HepG2 (cell line): ENCODE measurements around the gene UBXN2A. TPM values are rescaled to one million over a fixed set of nuclear protein-coding genes. Genes with fewer than 3 reads are reported as not detected.

Experiments used
- ARNTL ChIP-seq: sonication (generic); formaldehyde crosslinking; IDR thresholded peaks from 2 replicates; pipeline ENCODE4 v1.4.0; 2020; ENCODE audit warnings: mild to moderate bottlenecking, missing genetic modification reagents
- CEBPZ ChIP-seq: IDR thresholded peaks from 2 replicates; pipeline ENCODE4 v1.6.1; 2012; ENCODE audit warnings: low read length, improper control_type of control experiment
- ETV5 ChIP-seq: IDR thresholded peaks from 2 replicates; pipeline ENCODE4 v1.6.1; 2018; ENCODE audit warnings: missing biosample characterization, missing genetic modification reagents, inconsistent platforms, borderline replicate concordance
- NR1H2 ChIP-seq: sonication (generic); formaldehyde crosslinking; IDR thresholded peaks from 2 replicates; pipeline ENCODE4 v1.8.1; 2022; ENCODE audit warnings: low read depth, missing genetic modification reagents, borderline replicate concordance
- TBP ChIP-seq: sonication (generic); formaldehyde crosslinking; IDR thresholded peaks from 2 replicates; pipeline ENCODE4 v1.5.0; 2020; ENCODE audit warnings: missing genetic modification reagents
- TFDP1 ChIP-seq: IDR thresholded peaks from 2 replicates; pipeline ENCODE4 v1.6.1; 2016; ENCODE audit warnings: missing compliant biosample characterization, missing genetic modification reagents, borderline replicate concordance
- TSC22D2 ChIP-seq: sonication (generic); formaldehyde crosslinking; IDR thresholded peaks from 2 replicates; pipeline ENCODE4 v1.5.1; 2020; ENCODE audit warnings: missing genetic modification reagents, mild to moderate bottlenecking, borderline replicate concordance
- ZNF329 ChIP-seq: sonication (generic); formaldehyde crosslinking; IDR thresholded peaks from 2 replicates; pipeline ENCODE4 v1.9.0; 2021; ENCODE audit warnings: low read depth, mild to moderate bottlenecking, missing genetic modification reagents
- ZNF407 ChIP-seq: sonication (generic); formaldehyde crosslinking; IDR thresholded peaks from one replicate; pipeline ENCODE4 v1.5.1; 2020; ENCODE audit warnings: mild to moderate bottlenecking, missing genetic modification reagents; ENCODE audit errors: not compliant biosample characterization
- ZNF510 ChIP-seq: sonication (generic); formaldehyde crosslinking; IDR thresholded peaks from 2 replicates; pipeline ENCODE4 v1.4.0; 2020; ENCODE audit warnings: low read depth, mild to moderate bottlenecking, missing genetic modification reagents
- ZSCAN29 ChIP-seq: sonication (generic); formaldehyde crosslinking; conservative IDR thresholded peaks from 2 replicates; pipeline ENCODE4 v1.4.0; 2020; ENCODE audit warnings: mild to moderate bottlenecking, missing genetic modification reagents
- ZSCAN9 ChIP-seq: IDR thresholded peaks from 2 replicates; pipeline ENCODE4 v1.6.1; 2016; ENCODE audit warnings: borderline replicate concordance
- polyA plus RNA-seq, 8 experiments: library from polyadenylated mRNA; depleted of rRNA in 3 of 8; stranded (reverse) in 7 of 8; unstranded in 1 of 8; fragments of >200 nt; fragmentation: Illumina TruSeq in 4 of 8; extraction: Trizol in 4 of 8; gene quantifications; 2 replicates each; pipeline versions ENCODE4 v1.2.1 to v1.2.3, GENCODE V29; 2011 to 2016; ENCODE audit warnings: low read depth in 4 of 8, missing spikeins in 1 of 8, mixed read lengths in 1 of 8; ENCODE audit not compliant: insufficient read depth in 1 of 8
- total RNA-seq, 5 experiments: library from RNA; depleted of rRNA; stranded (reverse); fragments of >200 nt; fragmentation: Illumina TruSeq; extraction: Trizol; gene quantifications; 2 replicates each; pipeline ENCODE4 v1.2.3, GENCODE V29; 2016; ENCODE audit warnings: low read depth in 1 of 5
- TF ChIP-seq, protein P1 (sequence below): sonication (generic); formaldehyde crosslinking; IDR thresholded peaks from 2 replicates; pipeline ENCODE4 v1.8.1; 2023; ENCODE audit warnings: missing genetic modification reagents, inconsistent platforms, borderline replicate concordance

UBXN2A gene
- total and polyA plus RNA-seq, 2 of the 13 experiments (the other 11 are each of a cell fraction or from before 2014, with no cell fraction given): 8.3 to 20.9 TPM

- TF ChIP-seq ZNF407 (CRISPR knock-in tag): peak; percentile 34
- TF ChIP-seq NR1H2 (CRISPR knock-in tag): no peak
- TF ChIP-seq, protein P1, sequence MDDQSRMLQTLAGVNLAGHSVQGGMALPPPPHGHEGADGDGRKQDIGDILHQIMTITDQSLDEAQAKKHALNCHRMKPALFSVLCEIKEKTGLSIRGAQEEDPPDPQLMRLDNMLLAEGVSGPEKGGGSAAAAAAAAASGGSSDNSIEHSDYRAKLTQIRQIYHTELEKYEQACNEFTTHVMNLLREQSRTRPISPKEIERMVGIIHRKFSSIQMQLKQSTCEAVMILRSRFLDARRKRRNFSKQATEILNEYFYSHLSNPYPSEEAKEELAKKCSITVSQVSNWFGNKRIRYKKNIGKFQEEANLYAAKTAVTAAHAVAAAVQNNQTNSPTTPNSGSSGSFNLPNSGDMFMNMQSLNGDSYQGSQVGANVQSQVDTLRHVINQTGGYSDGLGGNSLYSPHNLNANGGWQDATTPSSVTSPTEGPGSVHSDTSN: peak; percentile 52; the same call in 1 of the 2 replicates
- peak; percentile 71; the same call in 1 of the 2 replicates for TF ChIP-seq ZNF510 (CRISPR knock-in tag)
- peak; percentile 79; the same call in 1 of the 2 replicates for TF ChIP-seq TFDP1
- no peak for TF ChIP-seq ZSCAN29 (CRISPR knock-in tag)
- TF ChIP-seq ARNTL (CRISPR knock-in tag): peak; percentile 63; the same call in 1 of the 2 replicates
- peak; percentile 81; the same call in 1 of the 2 replicates for TF ChIP-seq ZNF329 (CRISPR knock-in tag)
- no peak for TF ChIP-seq CEBPZ
- no peak for TF ChIP-seq TBP (CRISPR knock-in tag)
- peak; percentile 73; the same call in 1 of the 2 replicates for TF ChIP-seq ZSCAN9 (CRISPR knock-in tag)
- peak; percentile 81 for TF ChIP-seq TSC22D2 (CRISPR knock-in tag)
- TF ChIP-seq ETV5 (CRISPR knock-in tag): peak; percentile 64
Observed at GRCh38 chr2:23926750-23927571, 13.3 kb upstream of the UBXN2A start, which contains the start of gene ATAD2B (continued).
